ENCODE measurements around the gene PRDM10.
"Not testable (repeated sequence)": the region's sequence is repeated elsewhere in the genome, so short reads cannot be mapped to it uniquely, and the experiment has no call there.

Gene PRDM10

DNA sequence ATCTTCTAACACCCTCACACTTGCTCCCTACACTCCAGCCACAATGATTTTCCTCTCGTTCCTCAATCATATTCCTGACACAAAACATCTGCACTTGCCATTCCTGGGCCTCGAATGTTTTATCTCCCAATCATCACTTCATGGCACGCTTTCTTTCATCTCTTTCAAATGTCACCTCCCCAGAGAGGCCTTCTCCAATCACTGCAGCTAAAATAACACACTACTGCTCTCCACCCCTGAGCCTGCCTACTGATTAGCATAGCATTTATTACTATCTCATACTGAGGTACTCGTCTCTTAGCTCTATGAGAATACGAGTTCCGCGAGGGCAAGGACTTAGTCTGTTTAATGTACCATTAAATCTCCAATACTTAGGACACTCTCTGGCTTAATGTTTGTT is 130.7 kb downstream of the PRDM10 start:
- Mint-ChIP-seq H3K4me3 (no peak overlapping the region), H3K4me1 (peaks cover 13% of the 10 kb centered on the region), H3K9me3 (no peaks in the 10 kb centered on the region), H3K27ac (no peak overlapping the region), H3K27me3 (no peaks in the 10 kb centered on the region), H3K36me3 (peaks cover 26% of the 10 kb centered on the region)

DNA sequence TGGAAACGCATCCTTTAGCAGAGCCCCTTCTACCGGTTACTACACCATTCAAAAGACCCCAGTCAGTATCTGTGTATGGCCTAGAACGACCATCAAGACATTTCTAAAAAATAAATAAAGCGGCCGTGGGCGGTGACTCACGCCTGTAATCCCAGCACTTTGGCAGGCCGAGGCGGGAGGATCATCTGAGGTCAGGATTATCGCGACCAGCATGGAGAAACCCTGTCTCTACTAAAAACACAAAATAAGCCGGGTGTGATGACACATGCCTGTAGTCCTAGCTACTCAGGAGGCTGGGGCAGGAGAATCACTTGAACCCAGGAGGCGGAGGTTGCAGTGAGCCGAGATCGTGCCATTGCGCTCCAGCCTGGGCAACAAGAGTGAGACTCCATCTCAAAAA is 134.0 kb downstream of the PRDM10 start:
- Mint-ChIP-seq H3K4me1 (peaks cover 28% of the 10 kb centered on the region), H3K36me3 (peaks cover 27% of the 10 kb centered on the region)
- not testable (repeated sequence) for H3K27me3 Mint-ChIP-seq, H3K27ac Mint-ChIP-seq, H3K9me3 Mint-ChIP-seq, H3K4me3 Mint-ChIP-seq

DNA sequence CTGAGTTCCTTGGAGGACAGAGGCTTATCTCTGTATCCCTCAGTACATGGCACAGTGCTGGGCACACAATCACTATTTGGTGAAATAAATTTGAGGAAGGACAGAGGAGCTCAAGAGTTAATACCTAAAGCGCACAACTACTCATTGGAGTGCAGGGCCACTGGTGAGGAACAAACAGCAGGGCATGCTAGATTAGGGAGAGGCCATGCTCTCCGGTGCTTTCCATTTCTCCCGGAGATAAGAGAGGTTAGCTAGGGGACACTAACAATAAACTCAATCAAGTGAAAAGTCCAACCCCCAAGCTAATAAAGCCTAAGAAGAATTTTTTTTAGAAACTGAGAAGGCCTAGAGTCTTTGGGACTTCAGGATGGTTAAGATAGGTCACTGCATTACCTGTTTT is 136.3 kb downstream of the PRDM10 start:
- Mint-ChIP-seq H3K4me3 (no peak overlapping the region), H3K27ac (peak overlapping the region; percentile 73), H3K27me3 (no peaks in the 10 kb centered on the region), H3K4me1 (peaks cover 42% of the 10 kb centered on the region), H3K9me3 (no peaks in the 10 kb centered on the region), H3K36me3 (peaks cover 35% of the 10 kb centered on the region)

DNA sequence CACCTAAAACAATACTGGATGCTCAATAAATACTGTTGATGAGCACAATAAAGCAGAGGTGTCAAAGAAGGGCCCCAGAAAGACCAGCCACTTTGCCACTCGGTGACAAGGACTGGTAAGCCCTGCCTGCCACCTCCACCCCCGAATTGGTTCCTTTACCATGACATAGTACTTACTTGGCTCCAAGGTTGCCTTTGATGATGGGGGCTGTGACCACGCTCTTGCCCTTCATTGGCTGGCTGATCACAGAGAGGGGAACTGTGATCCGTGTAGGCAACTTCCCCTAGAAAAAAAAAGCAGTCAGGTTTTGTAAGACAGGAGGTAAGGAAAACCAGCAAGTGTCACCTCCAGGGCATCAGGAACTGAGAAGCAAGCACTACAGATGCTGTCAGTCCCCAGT is 136.9 kb downstream of the PRDM10 start:
- H3K9me3 Mint-ChIP-seq, result no peaks in the 10 kb centered on the region
- peaks cover 33% of the 10 kb centered on the region for H3K36me3 Mint-ChIP-seq
- H3K27me3 Mint-ChIP-seq, result no peaks in the 10 kb centered on the region
- peak overlapping the region; percentile 65 for H3K27ac Mint-ChIP-seq
- peaks cover 48% of the 10 kb centered on the region for H3K4me1 Mint-ChIP-seq
- H3K4me3 Mint-ChIP-seq, result no peak overlapping the region

DNA sequence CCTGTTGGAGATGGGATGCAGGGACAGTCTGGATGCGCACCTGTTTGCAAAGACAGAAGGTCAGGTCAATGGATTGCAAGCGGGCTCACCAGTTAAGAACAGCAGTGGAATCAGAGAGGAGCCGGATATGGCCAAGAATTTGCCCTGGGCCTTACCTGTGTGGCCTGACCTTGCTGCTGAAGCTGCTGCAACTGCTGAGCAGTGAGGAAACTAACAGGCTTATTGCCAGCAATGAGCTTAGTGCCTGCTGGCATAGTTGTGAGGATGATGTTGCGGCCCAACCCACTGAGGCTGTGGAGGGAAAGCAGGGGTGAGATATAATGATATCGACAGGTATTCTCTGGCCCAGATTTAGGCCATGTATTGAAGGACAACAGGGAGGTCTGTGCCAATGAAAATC is 137.8 kb downstream of the PRDM10 start:
- Mint-ChIP-seq H3K4me1 (peaks cover 57% of the 10 kb centered on the region), H3K4me3 (no peak overlapping the region), H3K9me3 (no peaks in the 10 kb centered on the region), H3K27ac (no peak overlapping the region), H3K27me3 (no peaks in the 10 kb centered on the region), H3K36me3 (peaks cover 33% of the 10 kb centered on the region)

DNA sequence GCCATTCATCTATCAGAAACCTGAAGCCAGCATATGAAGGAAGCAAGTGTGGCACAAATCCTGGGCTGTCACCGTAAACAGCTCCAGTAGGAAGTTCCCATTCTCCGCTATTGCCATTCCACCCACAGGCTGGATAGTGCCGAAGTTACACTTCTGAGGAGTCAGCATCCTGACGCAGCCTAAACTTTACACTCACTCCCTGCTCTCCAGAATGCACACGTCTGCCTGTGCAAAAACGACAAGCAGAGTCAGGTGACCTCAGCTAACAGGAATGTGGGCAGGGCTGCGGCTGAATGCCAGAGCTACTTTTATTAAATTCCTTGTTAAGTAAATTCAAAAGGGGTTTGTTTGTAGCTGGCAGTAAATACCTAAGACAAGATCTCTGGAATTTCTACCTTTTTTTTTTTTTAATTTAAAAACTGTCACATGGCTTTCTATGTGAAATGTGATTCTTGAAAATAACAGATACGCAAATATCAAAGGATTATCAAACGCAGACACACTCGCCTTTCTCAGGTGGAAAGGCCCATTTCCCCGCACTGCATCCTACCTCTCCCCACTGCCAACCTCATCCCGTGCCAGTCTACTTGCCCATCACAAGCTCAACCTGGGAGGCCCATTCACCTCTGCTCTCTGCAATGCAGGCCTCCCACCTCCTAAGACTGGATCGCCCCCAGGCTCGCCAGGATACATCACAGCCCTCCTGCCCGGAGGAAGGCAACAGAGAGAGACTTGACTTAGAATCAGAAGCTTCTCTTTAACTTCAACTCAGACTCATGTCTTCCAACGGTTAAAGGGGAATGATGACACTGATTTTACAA is 140.7 kb downstream of the PRDM10 start:
- Mint-ChIP-seq H3K27me3 (no peaks in the 10 kb centered on the region), H3K36me3 (peaks cover 28% of the 10 kb centered on the region), H3K4me3 (peak overlapping the region; percentile 53), H3K27ac (peak overlapping the region; percentile 81), H3K9me3 (no peaks in the 10 kb centered on the region), H3K4me1 (peaks cover 68% of the 10 kb centered on the region)

DNA sequence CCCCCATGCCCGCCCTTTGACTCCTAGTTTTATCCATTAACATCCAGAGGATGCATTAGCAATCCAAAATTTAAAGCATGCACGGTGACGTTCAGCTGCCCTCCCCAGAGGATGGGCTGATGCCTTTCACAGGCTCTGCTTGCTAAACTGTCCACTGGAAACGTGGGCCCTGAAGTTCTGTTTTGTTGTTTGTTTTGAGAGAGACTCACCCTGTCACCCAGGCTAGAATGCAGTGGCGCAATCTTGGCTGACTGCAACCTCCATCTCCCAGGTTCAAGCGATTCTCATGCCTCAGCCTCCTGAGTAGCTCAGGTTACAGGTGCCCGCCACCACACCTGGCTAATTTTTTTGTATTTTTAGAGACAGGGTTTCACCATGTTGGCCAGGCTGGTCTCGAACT is 146.6 kb downstream of the PRDM10 start:
- H3K27me3 Mint-ChIP-seq, result no peaks in the 10 kb centered on the region
- H3K36me3 Mint-ChIP-seq, result peaks cover 8% of the 10 kb centered on the region
- no peak overlapping the region for H3K27ac Mint-ChIP-seq
- H3K4me1 Mint-ChIP-seq, result peaks cover 79% of the 10 kb centered on the region
- H3K4me3 Mint-ChIP-seq, result no peak overlapping the region
- no peaks in the 10 kb centered on the region for H3K9me3 Mint-ChIP-seq

DNA sequence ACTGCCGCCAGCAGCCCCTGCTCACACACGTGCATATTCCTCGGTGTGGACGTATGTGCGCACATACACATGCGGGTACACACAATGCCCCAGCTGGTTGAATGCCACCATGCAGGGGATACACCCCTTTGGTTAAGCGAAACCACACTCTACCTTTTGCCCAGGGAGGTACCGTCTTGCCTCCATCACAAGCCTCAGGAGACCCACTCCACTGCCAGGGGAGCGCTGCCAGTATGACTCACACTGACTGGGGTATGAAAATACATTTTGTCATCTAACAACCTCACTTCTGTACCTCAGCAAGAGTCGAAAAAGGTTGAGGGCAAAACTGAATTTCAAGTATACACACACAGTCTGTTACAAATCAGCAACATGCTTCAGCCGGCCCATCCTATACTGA is 147.5 kb downstream of the PRDM10 start:
- Mint-ChIP-seq H3K36me3 (peaks cover 12% of the 10 kb centered on the region), H3K9me3 (no peaks in the 10 kb centered on the region), H3K4me1 (peaks cover 79% of the 10 kb centered on the region), H3K27me3 (no peaks in the 10 kb centered on the region), H3K4me3 (no peak overlapping the region), H3K27ac (peak overlapping the region; percentile 37)

DNA sequence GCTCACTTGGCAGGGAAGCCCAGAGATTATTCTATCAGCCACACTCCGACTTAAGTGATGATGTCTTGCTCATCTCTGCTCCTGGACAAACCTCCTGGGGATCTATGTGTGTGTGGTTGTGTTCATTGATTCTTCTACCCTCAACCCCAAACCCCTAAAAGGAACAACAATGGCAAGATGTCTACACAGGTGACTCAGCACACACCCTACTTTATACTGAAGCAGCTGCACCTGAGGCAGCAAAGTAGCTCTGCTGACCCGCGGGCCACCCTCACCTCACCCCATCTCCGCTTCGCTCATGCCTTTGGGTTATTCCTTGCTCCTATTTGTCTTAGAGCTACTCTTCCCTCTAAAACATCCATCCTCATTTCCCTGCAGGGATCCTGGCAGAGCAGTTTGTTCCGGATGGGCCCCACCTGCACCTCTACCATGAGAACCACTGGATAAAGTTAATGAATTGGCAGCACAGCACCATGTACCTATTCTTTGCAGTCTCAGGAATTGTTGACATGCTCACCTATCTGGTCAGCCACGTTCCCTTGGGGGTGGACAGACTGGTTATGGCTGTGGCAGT is 148.3 kb downstream of the PRDM10 start:
- H3K27ac Mint-ChIP-seq, result peak overlapping the region; percentile 89
- peak overlapping the region; percentile 59 for H3K4me3 Mint-ChIP-seq
- peaks cover 75% of the 10 kb centered on the region for H3K4me1 Mint-ChIP-seq
- peaks cover 10% of the 10 kb centered on the region for H3K36me3 Mint-ChIP-seq
- H3K9me3 Mint-ChIP-seq, result no peaks in the 10 kb centered on the region
- H3K27me3 Mint-ChIP-seq, result no peaks in the 10 kb centered on the region

DNA sequence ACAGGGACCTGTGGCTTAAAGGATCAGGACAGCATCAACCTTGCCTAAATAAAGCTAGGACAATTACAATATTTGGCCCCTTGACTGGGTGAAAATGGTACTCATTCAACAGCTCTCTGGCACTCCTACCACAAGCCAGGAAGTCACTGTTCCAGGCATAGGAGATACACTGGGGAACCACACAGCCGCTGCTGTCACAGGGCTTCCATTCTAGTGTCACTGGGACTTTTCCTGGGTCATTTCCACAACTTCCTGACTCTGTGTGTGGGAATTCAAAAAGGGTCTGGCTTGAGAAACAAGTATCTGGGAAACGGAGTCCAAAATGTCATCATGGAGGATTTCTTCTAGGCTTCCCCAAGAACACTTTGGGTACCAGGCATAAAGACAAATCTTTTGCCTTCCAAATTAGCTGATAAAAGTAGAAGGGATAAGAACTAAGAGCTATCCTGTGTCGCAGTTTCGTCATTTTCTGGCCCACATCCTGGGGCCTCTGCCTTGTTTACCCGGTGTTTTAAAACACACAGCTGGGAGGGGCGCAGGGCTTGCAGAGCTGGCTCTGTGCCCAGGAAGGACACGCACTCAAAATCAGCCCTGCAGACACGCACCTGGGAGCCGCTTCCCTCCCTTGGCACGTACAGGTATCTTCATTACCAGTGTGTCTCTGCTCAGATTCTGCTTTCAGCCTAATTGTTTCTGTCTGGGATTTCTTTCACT is 149.0 kb downstream of the PRDM10 start:
- peak overlapping the region; percentile 59 for H3K4me3 Mint-ChIP-seq
- H3K36me3 Mint-ChIP-seq, result peaks cover 10% of the 10 kb centered on the region
- H3K9me3 Mint-ChIP-seq, result no peaks in the 10 kb centered on the region
- peaks cover 69% of the 10 kb centered on the region for H3K4me1 Mint-ChIP-seq
- no peaks in the 10 kb centered on the region for H3K27me3 Mint-ChIP-seq
- H3K27ac Mint-ChIP-seq, result peak overlapping the region; percentile 89

DNA sequence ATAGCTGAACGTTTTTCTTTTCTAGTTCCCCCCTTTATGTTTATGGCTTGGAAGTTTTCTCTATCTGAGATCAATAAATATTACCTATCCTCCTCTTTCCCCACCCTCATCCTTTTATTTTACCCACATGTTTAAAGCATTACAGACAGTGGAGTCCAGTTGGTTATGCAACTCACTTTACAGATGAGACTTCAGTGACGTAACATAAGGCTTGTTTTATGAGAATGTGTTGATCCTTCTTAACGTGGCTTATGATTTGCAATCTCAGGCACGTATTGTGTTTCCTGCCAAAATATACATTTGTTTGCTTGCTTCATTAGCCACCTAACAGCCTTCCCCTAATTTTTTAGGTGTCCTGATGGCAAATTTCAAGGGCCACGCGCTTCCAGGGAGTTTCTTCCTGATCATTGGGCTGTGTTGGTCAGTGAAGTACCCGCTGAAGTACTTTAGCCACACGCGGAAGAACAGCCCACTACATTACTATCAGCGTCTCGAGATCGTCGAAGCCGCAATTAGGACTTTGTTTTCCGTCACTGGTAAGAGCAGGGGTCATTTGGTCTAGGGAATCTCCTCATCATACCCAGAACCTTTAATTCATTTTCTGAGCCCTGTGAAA is 150.4 kb downstream of the PRDM10 start:
- Mint-ChIP-seq H3K4me1 (peaks cover 56% of the 10 kb centered on the region), H3K36me3 (peaks cover 10% of the 10 kb centered on the region), H3K27ac (peak overlapping the region; percentile 89), H3K9me3 (no peaks in the 10 kb centered on the region), H3K27me3 (no peaks in the 10 kb centered on the region), H3K4me3 (no peak overlapping the region)

All from activated naive CD4-positive, alpha-beta T cell treated with anti-CD3 and anti-CD28 coated beads, Interleukin-2, amount 50 U/mL, for 24 hours (primary cell).